Stimulated activated CD4-positive, alpha-beta T cell treated with anti-CD3 and anti-CD28 coated beads, Interleukin-1b, Interleukin-23, amount 100 ng/mL, for 24 hours (primary cell): Measurements from ENCODE around the gene ZBTB7B.
"Not testable (repeated sequence)": the region's sequence is repeated elsewhere in the genome, so short reads cannot be mapped to it uniquely, and the experiment has no call there.

ENCODE experiments used
- DNase-seq, 4 experiments: peaks; one replicate each; pipeline ENCODE4 v3.0.0-alpha.2; 2020; ENCODE audit warnings: low read depth in 4 of 4, low spot score in 1 of 4

ZBTB7B gene

DNA sequence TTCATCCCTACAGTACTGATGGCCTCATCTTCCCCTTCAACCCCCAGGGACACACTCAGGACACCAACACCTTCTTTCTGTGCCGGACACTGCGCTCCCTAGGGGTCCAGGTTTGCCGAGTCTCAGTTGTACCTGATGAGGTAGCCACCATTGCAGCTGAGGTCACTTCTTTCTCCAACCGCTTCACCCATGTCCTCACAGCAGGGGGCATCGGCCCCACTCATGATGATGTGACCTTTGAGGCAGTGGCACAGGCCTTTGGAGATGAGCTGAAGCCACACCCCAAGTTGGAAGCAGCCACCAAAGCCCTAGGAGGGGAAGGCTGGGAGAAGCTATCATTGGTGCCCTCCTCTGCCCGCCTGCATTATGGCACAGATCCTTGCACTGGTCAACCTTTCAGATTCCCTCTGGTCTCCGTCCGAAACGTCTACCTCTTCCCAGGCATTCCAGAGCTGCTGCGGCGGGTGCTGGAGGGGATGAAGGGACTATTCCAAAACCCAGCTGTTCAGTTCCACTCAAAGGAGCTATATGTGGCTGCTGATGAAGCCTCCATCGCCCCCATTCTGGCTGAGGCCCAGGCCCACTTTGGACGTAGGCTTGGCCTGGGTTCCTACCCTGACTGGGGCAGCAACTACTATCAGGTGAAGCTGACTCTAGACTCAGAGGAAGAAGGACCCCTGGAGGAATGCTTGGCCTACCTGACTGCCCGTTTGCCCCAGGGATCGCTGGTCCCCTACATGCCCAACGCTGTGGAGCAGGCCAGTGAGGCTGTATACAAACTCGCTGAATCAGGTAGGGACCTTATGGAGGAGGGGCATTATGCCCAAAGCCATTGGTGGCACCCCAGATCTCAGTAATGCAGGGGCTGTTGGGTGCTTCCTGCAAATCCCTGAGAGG is 14.3 kb upstream of the ZBTB7B start:
- no peak for DNase-seq

DNA sequence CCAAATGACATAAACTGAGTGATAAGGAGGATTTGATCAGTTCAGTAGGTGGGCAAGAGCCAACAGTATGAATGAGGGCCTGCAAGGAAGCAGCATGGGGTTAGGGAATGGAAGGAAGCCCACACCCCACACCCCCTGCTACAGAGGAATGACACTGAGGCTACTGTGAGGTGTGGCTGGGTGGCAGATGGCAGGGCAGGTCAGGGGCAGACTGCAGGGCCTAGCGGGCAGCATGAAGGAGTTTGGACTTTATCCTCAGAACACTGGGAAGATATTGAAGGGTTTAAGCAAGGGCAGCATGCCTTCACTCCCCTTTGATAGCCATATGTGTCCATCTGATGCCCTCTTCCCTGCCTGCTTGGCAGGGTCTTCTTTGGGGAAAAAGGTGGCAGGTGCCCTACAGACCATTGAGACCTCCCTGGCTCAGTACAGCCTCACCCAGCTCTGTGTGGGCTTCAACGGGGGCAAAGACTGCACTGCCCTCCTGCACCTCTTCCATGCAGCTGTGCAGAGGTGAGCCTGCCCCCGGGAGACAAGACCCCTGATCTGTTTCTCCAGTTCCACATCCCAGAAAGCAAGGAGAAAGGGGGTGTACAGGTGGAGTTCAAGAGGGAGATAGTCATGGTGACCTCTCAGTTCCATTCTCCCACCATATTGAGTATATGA is 13.3 kb upstream of the ZBTB7B start:
- DNase-seq: no peak

DNA sequence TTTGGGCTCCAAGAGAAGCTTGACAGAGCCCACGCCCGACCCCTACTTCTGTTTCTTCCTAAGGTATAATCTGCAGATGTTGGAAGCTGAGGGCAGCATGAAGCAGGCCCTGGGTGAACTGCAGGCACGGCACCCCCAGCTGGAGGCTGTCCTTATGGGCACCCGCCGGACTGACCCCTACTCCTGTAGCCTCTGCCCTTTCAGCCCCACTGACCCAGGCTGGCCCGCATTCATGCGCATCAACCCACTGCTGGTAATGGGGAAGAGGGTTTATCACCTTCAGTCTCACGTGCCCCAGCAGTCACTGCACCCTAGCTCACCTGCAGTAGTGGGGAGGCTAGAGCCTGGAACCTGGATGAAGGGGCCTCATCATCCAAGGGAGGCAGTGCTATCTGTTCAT is 12.3 kb upstream of the ZBTB7B start:
- no peak for DNase-seq

DNA sequence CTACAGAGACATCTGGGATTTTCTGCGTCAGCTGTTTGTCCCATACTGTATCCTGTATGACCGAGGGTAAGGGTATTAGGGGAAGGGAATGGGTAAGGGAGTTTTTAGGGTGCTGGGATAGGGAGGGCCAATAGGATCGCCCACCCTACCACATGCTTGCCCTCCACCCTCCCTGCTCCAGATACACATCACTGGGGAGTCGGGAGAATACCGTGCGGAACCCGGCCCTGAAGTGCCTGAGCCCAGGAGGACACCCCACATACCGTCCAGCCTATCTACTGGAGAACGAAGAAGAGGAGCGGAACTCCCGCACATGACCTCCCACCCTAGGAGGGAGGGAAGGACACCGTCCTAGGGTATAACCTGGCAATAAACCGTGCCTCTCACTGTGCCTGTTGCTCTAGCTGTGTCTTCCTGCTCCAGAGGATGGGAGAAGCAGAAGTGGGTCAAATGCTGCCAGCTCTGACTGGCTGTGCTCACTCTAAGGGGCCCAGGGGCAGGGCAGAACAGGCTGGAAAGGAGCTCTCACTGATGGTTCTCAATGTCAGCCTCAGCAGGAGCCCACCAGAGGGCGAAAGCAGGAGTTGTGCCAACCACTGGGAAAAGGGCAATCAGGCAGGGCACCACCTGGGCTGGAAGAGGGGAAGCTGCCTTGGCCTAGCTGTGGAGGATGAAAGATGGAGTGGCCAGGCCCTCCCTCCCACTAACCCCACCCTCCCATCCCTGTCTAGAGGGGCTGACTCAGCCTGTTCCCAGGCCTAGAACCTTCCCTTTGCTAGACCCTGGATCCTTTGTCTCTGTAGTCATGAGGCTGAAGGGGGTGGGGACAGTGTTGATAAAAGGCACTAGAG is 9.7 kb upstream of the ZBTB7B start:
- no peak for DNase-seq

DNA sequence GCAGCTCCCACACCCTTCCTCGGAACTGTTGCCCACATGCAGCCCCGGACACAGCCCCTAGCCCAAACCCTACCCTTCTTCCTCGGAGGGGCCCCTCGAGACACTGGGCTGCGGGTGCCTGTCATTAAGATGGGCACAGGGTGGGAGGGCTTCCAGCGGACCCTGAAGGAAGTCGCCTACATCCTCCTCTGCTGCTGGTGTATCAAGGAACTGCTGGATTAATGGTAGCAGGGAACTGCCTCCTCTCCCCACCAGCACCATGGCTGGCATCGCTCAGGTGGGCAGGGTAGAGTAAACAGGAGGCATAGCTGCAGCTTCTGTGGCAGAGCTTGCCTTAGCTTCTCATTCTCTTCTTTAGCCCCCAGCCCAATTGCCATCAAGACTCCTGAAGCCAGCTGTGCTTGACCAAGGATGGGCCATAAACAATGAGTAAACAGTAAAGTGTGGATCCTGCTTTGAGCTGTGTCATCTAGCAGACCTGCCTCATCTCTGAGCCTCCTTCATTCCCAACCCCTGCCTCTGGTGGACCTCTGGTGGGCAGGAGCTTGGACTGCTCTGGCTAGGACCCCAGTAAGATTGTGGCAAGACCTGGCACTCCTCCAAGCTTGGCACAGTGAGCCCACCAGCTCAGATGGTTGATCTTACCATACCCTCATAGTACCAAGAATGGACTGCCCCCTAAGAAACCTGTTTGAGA is 8.9 kb upstream of the ZBTB7B start, which contains the start of gene LENEP:
TSS of gene LENEP (plus strand) at position 15 of the 697 bp plus-strand sequence. CDS start at position 37, 22 bp downstream.
- DNase-seq: no peak

DNA sequence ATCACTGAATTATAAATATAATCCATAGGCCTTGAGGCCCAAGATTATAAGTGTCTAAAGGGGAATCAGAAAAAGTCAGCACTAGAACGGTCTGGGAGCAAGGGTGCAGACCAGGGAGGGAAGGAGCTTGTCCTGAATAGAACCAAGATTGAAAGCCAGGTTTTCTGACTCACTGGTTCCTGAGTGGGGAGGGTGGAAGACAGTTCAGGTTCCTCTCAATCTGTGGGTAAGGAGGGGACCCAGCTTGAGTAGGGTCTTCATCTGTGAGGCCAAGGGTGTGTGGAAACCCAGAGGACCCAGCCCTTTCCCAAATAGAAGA is 8.4 kb upstream of the ZBTB7B start:
- DNase-seq: no peak

DNA sequence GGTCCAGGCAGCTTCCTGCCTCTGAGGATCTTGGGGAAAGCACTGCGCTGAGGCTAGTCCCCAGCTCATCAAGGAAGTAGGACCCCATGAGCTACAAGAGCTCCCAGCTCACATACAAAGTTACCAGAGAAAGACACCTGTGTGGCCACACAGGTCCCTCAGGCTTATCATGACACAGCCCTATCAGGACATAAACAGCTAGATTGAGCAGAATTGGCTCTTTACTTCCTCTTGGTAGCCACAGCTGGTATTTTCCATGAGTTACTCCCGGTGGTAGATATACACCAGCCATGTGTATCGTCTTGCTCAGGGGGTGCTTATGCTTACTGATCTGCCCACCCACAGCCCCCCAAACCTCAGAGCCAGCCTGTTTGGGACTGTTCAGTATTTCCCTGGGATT is 8.0 kb upstream of the ZBTB7B start:
- no peak for DNase-seq

DNA sequence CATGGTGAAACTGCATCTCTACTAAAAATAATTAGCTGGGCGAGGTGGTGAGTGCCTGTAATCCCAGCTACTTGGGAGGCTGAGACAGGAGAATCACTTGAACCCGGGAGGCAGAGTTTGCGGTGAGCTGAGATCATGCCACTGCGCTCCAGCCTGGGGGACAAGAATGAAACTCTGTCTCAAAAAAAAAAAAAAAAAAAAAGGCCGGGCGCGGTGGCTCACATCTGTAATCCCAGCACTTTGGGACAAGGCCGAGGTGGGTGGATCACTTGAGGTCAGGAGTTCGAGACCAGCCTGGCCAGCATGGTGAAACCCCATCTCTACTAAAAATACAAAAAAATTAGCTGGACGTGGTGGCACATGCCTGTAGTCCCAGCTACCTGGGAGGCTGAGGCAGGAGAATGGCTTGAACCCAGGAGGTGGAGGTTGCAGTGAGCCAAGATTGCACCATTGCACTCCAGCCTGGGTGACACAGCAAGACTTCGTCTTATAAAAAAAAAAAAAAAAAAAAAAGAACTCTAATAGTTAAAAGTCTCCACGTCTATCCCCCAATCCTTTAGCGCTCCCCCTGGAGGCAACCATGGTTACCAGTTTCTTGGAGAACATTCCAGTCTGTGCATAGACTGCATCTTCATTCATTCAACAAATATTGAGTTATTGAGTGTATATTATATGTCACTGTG is 7.2 kb upstream of the ZBTB7B start:
- DNase-seq: not testable (repeated sequence)

DNA sequence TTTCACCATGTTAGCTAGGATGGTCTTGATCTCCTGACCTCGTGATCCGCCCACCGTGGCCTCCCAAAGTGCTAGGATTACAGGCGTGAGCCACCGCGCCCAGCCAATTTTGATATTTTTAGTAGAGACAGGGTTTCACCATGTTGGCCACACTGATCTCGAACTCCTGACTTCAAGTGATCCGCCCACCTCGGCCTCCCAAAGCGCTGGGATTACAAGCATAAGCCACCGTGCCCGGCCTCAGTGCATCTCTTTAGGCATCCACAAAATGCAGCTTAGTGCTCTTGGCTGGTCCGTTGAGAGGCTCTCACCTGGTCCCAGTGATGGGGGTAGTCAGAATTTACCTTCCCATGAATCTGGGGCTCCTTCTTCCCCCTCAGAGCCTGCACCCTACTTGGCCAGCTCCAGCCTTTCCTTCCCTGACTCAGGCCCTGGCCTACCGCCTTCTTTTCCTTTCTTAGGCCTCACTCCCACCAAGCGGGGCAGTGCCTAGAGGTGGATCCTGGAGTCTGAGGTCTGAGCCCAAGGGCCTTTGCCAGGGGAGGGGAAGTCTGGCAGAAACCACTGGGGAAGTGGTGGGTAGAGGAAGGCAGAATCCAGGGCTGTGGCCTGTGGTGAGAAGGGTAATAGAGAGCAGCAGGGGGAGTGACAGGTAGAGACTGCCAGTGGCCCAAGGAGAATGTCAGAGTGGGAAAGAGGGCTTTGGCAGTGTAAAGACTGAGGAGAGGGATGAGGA is 5.5 kb upstream of the ZBTB7B start:
- no peak for DNase-seq

DNA sequence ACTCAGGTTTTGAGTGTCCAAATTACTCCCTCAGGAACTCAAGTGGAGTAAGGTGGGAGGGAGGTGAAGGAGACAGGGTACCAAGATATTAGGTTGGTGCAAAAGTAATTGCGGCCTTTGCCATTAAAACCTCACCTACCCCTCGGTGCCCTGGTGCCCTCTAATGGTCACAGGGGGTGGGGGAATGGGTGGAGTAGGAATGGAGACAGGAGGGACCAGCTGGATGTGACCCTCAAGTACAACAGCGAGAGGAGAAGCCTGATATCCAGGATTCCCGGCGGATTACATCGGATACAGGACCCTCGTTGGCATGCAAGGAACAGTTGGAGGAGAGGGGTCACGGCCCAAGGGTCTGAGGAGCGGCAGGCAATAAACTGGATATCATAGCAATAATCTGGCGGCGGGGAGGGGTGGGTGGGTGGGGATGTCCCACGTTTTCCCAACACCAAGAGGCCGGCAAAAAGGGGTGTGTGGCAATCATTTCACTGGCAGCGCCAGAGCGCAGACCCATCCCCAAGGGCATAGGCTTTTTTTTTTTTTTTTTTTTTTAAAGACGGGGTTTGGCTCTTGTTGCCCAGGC is 4.3 kb upstream of the ZBTB7B start:
- DNase-seq: no peak

DNA sequence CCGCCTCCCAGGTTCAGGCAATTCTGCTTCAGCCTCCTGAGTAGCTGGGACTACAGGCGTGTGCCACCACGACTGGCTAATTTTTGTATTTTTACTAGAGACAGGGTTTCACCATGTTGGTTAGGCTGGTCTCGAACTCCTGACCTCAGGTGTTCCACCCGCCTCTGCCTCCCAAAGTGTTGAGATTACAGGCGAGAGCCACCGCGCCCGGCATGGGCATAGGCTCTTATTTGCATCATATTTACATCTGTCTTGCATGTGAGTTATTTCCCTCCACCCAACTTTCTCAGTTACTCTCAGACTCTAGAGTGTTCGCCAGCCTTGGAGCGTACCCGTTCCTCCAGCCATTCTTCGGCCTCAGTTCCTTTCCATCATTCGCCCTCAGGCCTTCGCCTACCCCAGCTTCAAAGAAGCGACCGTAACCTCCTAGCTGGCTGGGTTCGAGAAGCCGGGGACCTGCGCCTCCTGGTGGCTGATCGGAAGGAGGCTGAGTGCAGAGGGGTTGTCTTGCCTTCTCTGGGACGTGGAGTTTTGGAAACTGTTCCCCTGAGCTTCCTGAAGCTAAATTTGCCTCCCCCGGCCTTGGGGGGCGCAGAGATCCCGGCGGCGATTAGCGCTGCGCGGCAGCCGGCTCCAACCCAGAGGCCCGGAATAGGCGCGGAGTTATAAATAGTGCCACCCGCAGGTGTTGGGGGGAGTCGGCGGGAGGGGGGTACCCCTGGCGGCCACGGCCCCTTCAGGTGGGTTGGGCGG is 3.6 kb upstream of the ZBTB7B start:
- peak in 2 of 4 experiments; percentile 60 to 76 for DNase-seq

DNA sequence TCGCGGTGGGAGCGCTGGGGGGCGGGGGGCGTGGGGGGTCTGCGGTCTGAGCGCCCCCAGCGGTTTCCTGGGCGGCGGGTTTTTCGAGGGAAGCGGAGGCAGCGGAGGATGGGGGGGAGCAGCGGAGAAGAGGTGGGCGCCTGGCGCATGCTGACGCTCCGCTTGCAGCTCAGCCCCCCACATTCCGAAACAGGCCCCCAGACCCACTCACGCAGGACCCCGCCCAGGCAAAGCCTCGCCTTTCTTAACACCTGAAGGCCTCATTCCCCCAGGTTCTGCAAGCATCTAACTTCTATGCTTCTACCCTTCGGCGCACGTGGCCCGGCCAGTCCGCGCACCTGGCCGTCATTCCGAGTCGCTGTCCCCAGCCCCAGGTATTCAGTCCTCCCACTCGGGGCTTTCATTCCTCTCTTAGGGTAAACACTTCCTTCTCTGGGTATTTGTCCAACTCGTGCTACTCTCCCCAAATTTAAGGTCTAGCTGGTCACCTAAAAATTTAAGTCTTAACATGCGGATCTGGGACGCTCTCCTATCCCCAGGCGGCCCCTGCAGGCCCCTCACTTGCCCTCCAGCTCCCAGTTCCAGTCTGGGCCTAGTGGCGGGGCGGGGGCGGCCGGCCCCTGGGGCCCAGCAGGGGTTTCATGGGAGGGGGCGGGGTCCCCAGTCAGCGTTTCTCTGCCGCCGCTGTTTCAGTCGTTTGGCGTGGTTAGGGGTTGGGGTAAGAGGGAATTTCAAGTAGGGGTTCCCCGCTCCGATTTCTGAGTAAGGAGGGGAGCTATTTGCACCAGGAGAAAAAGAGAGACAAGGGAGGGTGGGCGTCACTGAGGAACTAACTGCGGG is 2.8 kb upstream of the ZBTB7B start:
- peak in 2 of 4 experiments; percentile 50 to 72 for DNase-seq

DNA sequence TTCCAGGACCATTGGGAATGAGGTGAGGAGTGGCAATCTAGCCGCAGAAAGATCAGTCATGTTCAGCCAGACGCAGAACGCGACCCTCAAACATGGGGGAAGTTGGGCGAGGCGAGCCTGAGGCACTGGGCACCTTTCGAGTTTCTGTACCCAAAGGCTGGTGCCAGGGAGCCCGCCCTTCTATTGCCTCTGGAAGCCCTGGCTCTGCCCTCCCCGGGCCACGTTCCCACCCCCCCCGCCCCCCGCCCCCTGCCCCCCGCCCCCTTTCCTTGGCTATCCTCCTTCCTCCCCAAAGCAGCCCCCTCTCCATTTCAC is 2.2 kb upstream of the ZBTB7B start:
- DNase-seq: no peak

DNA sequence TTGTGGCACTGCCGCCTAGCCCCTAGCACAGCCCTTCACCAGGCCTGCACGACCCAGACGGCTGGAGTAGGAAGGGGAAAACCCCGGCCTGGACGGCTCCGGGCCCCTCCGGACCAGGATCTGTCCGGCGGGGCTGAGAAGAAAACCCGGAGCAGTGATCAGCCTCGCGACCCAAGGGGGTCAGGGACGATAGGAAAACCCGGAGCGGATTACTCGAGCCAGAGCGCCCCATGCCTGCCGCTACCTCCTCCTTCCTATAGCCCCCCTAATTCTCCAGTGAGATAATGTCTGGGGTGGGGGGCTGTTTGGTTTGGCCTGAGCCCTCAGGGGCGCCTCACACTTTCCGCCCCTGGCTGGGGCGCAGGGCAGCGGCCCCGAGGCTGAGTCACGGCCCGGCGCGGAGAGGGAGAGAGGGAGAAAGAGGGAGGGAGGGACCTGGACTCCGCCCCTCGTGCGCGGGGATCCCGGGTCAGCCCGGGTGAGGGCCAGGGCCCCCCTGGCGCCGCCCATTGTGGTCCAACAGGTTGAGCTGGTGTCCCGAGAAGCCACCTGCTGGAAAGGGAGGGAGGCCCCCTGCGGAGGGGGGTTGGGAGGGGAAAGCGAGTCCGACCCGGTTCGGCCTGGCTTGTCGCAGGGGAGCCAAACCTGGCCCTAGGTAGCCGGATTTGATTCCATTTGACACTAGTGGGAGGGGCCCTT is 1.7 kb upstream of the ZBTB7B start:
- DNase-seq: peak in 2 of 4 experiments; percentile 73 to 86

DNA sequence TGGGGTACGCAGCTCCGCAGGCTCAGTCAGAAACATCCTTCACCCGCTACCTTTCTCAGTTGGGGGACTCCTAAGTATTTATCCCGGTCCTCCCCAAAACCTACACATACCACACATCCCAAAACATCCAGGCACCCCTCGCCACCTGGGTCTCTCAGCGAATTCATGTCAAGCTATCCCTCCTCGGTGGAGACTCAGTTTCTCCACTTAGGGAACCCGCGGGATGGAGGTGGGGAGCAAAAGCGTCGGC is 1.3 kb upstream of the ZBTB7B start:
- DNase-seq: no peak

DNA sequence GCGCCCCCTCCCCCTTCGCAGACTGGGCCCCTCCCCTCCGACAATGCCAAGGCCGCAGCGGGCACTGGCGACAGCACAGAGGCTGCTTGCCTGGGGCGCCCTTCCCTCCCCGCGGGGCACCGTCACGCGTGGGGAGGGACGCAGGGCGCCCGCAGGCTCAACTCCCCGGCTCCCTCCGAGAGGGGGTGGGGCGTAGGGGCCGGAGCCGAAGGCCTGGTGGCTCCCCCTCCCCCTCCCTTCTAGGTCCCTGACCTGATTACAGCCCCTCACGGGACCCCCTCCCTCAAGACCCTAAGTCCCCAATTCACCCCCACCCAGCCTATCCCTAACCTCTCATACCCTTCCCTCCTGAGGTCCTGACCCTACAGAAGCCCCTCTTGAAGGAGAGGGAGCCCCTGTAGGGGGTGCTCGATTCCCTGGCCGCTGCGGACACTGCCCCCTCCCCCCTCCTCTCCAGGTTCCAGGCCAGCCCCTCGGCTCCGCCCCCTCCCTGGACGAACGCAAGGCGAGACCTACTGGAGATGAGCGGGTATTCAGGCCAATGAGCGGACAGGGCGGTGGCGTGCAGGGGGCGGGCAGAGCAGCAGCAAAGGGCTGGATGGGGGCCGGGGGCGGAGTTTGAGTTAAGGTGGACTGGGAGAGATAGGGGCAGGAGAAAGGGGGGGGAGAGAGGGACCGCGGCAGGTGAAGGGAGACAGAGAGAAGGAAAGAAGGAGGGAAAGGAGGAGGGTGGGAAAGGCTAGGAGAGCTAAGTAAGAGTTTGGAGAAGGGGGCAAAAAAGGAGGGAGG is 733 bp upstream of the ZBTB7B start:
- peak; percentile 94 to 100 (median 97) for DNase-seq

DNA sequence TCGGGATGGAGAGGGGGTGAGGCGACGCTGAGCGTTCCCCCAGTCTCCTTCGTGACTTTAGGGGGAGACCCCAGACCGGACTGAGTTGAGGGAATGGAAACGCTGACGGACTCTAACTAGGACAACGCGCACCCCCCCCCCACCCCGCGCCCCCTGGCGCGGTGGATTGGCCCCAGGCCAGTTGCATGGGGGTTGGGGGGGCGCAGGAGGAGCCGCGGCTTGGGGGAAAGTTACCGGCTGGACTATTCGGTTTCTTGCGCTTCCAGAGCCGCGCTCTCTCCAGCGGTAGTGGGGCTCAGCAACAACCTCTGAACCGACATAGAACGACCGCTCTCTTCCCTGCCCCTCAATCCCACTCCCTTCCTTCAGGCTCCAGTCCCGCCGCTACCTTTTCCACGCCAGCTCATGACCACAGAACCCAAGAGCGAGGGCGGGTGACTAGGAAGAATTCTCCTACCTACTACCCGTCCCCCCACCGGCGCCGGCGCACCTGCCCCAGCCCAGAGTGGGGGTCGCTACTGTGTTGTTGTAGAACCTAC is 694 bp downstream of the ZBTB7B start:
- no peak for DNase-seq
